Panc1 (cell line): ENCODE measurements around the gene LOXL1.

ENCODE experiments used
- REST ChIP-seq, 2 experiments: IDR thresholded peaks; 2 replicates each; pipeline ENCODE4 v1.6.1; 2011 to 2012; ENCODE audit warnings: low read depth in 2 of 2, control low read depth in 1 of 2, low read length in 1 of 2, mild to moderate bottlenecking in 1 of 2, moderate library complexity in 1 of 2; ENCODE audit not compliant: insufficient read depth in 1 of 2
- SIN3A ChIP-seq: IDR thresholded peaks from 2 replicates; pipeline ENCODE4 v1.6.1; 2012; ENCODE audit warnings: low read depth, mild to moderate bottlenecking, low read length, moderate library complexity, borderline replicate concordance; ENCODE audit not compliant: insufficient read depth

- TF ChIP-seq REST (IDR thresholded peaks at IDR 0.05; ENCODE audit: insufficient read depth in 1 of 2, low read depth in 2 of 2, low read length in 1 of 2) (no peak), SIN3A (no peak)
Observed at GRCh38 chr15:73909651-73910050, 16.6 kb upstream of the LOXL1 start.
